ENCODE data around the gene PACS1.

DNA sequence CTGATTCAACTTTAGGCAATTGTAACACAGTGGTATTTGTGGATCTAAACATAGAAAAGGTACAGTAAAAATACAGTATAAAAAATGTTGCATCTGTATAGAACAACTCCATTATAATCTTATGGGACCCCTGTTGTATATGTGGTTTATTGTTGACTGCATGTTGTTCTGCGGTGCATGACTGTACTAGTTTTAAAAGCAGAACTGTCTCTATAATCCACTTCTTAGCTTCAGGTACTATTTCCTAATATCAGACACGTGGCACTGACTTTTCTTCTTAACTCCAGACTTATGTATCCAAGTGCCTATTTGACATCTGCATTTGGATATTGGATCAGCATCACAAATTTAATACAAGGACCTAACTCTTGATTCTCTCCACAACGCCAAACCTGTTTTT, 41.1 kb downstream of the PACS1 start:
- no peak for TF ChIP-seq FOXA1 (IDR thresholded peaks at IDR 0.05)
- no peak for TF ChIP-seq SP1 (IDR thresholded peaks at IDR 0.05)
- TF ChIP-seq ARNT (IDR thresholded peaks at IDR 0.05), result no peak
- no peak for TF ChIP-seq LEF1 (IDR thresholded peaks at IDR 0.05; ENCODE audit: borderline replicate concordance)
- TF ChIP-seq NFRKB (IDR thresholded peaks at IDR 0.05), result no peak
- TF ChIP-seq, protein P1, sequence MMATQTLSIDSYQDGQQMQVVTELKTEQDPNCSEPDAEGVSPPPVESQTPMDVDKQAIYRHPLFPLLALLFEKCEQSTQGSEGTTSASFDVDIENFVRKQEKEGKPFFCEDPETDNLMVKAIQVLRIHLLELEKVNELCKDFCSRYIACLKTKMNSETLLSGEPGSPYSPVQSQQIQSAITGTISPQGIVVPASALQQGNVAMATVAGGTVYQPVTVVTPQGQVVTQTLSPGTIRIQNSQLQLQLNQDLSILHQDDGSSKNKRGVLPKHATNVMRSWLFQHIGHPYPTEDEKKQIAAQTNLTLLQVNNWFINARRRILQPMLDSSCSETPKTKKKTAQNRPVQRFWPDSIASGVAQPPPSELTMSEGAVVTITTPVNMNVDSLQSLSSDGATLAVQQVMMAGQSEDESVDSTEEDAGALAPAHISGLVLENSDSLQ (IDR thresholded peaks at IDR 0.05), result no peak
- no peak for TF ChIP-seq HDGF (IDR thresholded peaks at IDR 0.05; ENCODE audit: borderline replicate concordance)
- no peak for TF ChIP-seq SUZ12 (IDR thresholded peaks at IDR 0.05)
- no peak for TF ChIP-seq CTBP1 (IDR thresholded peaks at IDR 0.05; ENCODE audit: borderline replicate concordance)
- no peak for TF ChIP-seq TARDBP (IDR thresholded peaks at IDR 0.05)
- TF ChIP-seq ZNF384 (IDR thresholded peaks at IDR 0.05), result no peak
- TF ChIP-seq FOXM1 (IDR thresholded peaks at IDR 0.05; ENCODE audit: borderline replicate concordance), result no peak
- TF ChIP-seq L3MBTL2 (conservative IDR thresholded peaks at IDR 0.05), result no peak
- no peak for TF ChIP-seq ELF4 (IDR thresholded peaks at IDR 0.05)

All from HEK293T (cell line).